Measurements from ENCODE around the gene SERINC1. TPM values are rescaled to one million over a fixed set of nuclear protein-coding genes. Genes with fewer than 3 reads are reported as not detected.
A peak's percentile ranks its signal among the peaks of the same experiment; 100 is the strongest.
"Not testable (repeated sequence)": the region's sequence is repeated elsewhere in the genome, so short reads cannot be mapped to it uniquely, and the experiment has no call there.

The SERINC1 gene
- polyA plus RNA-seq, 4 donors = 35.3 to 164 (median 71.6) TPM

DNA sequence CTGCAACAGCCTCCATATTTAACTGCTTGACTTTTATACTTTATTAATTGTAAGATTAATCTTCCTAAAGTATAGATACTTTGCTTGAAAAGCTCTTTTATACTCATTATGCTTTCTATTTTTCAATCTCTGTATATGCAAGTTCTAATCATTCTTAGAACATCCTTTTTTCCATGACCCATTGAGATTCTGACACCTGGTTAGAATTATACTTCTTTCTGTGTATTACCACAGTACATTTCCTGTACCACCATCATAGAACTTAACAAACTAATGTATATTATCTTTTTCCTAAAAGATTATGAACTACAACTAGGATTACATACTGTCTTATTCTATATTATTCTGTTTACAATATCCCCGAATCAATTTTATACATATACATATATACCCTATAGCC is 13.5 kb downstream of the SERINC1 start:
- no peak overlapping the region for H3K27ac ChIP-seq (ENCODE audit: low read depth in 1 of 3, low read length in 2 of 3)
- 86 to 93% (median 88%) methylated on average over 1 of the region's 1 CpG for WGBS, 3 donors
- DNase-seq (no peak), FAIRE-seq (no peak)
- no peaks in the 10 kb centered on the region for H3K27me3 ChIP-seq (ENCODE audit: control insufficient read depth in 3 of 3, insufficient read depth in 3 of 3, low read length in 3 of 3)
- H3K9me3 ChIP-seq (ENCODE audit: control insufficient read depth in 2 of 2, insufficient read depth in 1 of 2, low read depth in 1 of 2, low read length in 1 of 2) = no peaks in the 10 kb centered on the region
- no peak overlapping the region for H3K4me3 ChIP-seq (ENCODE audit: low read depth in 1 of 3, low read length in 3 of 3)
- H3K36me3 ChIP-seq (ENCODE audit: control insufficient read depth in 3 of 3, insufficient read depth in 2 of 3, low read depth in 1 of 3, low read length in 3 of 3) = peaks cover 2 to 10% (median 7%) of the 10 kb centered on the region in 3 donors
- peaks cover 3 to 5% (median 4%) of the 10 kb centered on the region in 3 donors for H3K4me1 ChIP-seq (ENCODE audit: control insufficient read depth in 3 of 3, insufficient read depth in 2 of 3, low read depth in 1 of 3, low read length in 2 of 3)

- not testable (repeated sequence) for H3K4me1 ChIP-seq (ENCODE audit: control insufficient read depth in 3 of 3, insufficient read depth in 2 of 3, low read depth in 1 of 3, low read length in 2 of 3); H3K27ac ChIP-seq (ENCODE audit: low read depth in 1 of 3, low read length in 2 of 3); H3K4me3 ChIP-seq (ENCODE audit: low read depth in 1 of 3, low read length in 3 of 3); FAIRE-seq; H3K27me3 ChIP-seq (ENCODE audit: control insufficient read depth in 3 of 3, insufficient read depth in 3 of 3, low read length in 3 of 3); H3K9me3 ChIP-seq (ENCODE audit: control insufficient read depth in 2 of 2, insufficient read depth in 1 of 2, low read depth in 1 of 2, low read length in 1 of 2)
- WGBS, 3 donors = 88 to 97% (median 90%) methylated on average over 1 of the region's 1 CpG
- peaks cover 7 to 17% (median 12%) of the 10 kb centered on the region in 3 donors for H3K36me3 ChIP-seq (ENCODE audit: control insufficient read depth in 3 of 3, insufficient read depth in 2 of 3, low read depth in 1 of 3, low read length in 3 of 3)
- peak in 1 of 2 donors; percentile 47 for DNase-seq
Measured at GRCh38 chr6:122455116-122455515, 16.5 kb downstream of the SERINC1 start.

DNA sequence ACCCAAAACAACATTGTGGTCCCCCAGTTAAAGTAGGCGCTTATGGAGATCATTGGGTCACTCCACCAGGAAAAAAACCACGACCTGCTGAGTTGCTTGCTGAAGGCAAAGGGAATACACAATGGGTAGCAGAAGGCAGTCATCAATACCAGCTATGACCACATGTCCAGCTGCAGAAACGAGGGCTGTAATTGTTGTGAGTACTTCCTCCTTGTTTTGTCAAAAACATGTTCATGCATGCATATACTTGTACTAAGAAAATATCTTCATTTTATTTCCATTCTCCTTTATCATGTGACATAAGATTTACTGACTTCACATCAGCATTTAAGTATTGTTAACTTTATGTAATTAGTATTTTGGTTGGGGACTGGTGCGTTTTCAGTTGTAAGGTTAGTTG is 16.9 kb downstream of the SERINC1 start:
- Histone ChIP-seq H3K36me3 (ENCODE audit: control insufficient read depth in 3 of 3, insufficient read depth in 2 of 3, low read depth in 1 of 3, low read length in 3 of 3) (peaks cover 9 to 19% (median 11%) of the 10 kb centered on the region in 3 donors), H3K4me3 (ENCODE audit: low read depth in 1 of 3, low read length in 3 of 3) (no peak overlapping the region), H3K9me3 (ENCODE audit: control insufficient read depth in 2 of 2, insufficient read depth in 1 of 2, low read depth in 1 of 2, low read length in 1 of 2) (no peaks in the 10 kb centered on the region), H3K27ac (ENCODE audit: low read depth in 1 of 3, low read length in 2 of 3) (no peak overlapping the region), H3K27me3 (ENCODE audit: control insufficient read depth in 3 of 3, insufficient read depth in 3 of 3, low read length in 3 of 3) (no peaks in the 10 kb centered on the region), H3K4me1 (ENCODE audit: control insufficient read depth in 3 of 3, insufficient read depth in 2 of 3, low read depth in 1 of 3, low read length in 2 of 3) (peaks cover 0 to 4% (median 2%) of the 10 kb centered on the region in 3 donors)
- FAIRE-seq (no peak), DNase-seq (no peak)
- WGBS, 3 donors = 89 to 91% (median 89%) methylated on average over 4 of the region's 4 CpGs

DNA sequence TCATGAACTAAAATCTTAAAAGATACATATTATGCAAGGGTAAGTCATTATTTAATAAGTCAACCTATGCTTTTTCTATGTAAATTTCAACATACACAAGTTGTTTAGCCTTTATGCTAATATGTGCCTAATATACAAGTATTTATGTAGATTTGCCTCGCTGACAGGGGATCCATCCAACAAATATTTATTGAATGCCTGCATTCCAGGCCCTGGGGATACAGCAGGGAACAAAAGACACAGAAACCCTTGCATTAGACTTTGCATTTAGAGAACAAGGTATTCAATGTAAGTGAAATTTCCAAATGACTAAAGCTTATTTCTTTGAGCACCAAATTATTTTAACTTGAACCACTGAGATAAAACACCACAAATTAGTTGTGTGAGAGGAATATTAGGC is 19.1 kb downstream of the SERINC1 start:
- Histone ChIP-seq H3K27ac (ENCODE audit: low read depth in 1 of 3, low read length in 2 of 3) (no peak overlapping the region), H3K4me3 (ENCODE audit: low read depth in 1 of 3, low read length in 3 of 3) (no peak overlapping the region), H3K36me3 (ENCODE audit: control insufficient read depth in 3 of 3, insufficient read depth in 2 of 3, low read depth in 1 of 3, low read length in 3 of 3) (peaks cover 14 to 19% (median 17%) of the 10 kb centered on the region in 3 donors), H3K27me3 (ENCODE audit: control insufficient read depth in 3 of 3, insufficient read depth in 3 of 3, low read length in 3 of 3) (no peaks in the 10 kb centered on the region), H3K9me3 (ENCODE audit: control insufficient read depth in 2 of 2, insufficient read depth in 1 of 2, low read depth in 1 of 2, low read length in 1 of 2) (no peaks in the 10 kb centered on the region), H3K4me1 (ENCODE audit: control insufficient read depth in 3 of 3, insufficient read depth in 2 of 3, low read depth in 1 of 3, low read length in 2 of 3) (peaks cover 0 to 2% (median 0%) of the 10 kb centered on the region in 3 donors)
- FAIRE-seq = no peak
- DNase-seq = no peak
- 69 to 81% (median 79%) methylated on average over 1 of the region's 1 CpG for WGBS, 3 donors

- Histone ChIP-seq H3K27me3 (ENCODE audit: control insufficient read depth in 3 of 3, insufficient read depth in 3 of 3, low read length in 3 of 3) (no peaks in the 10 kb centered on the region), H3K36me3 (ENCODE audit: control insufficient read depth in 3 of 3, insufficient read depth in 2 of 3, low read depth in 1 of 3, low read length in 3 of 3) (peaks cover 11 to 28% (median 19%) of the 10 kb centered on the region in 3 donors), H3K4me1 (ENCODE audit: control insufficient read depth in 3 of 3, insufficient read depth in 2 of 3, low read depth in 1 of 3, low read length in 2 of 3) (no peaks in the 10 kb centered on the region), H3K4me3 (ENCODE audit: low read depth in 1 of 3, low read length in 3 of 3) (no peak overlapping the region), H3K27ac (ENCODE audit: low read depth in 1 of 3, low read length in 2 of 3) (no peak overlapping the region), H3K9me3 (ENCODE audit: control insufficient read depth in 2 of 2, insufficient read depth in 1 of 2, low read depth in 1 of 2, low read length in 1 of 2) (no peaks in the 10 kb centered on the region)
- DNase-seq = no peak
- FAIRE-seq = no peak
- WGBS, 3 donors = 88 to 100% (median 100%) methylated on average over 1 of the region's 1 CpG
Measured at GRCh38 chr6:122449069-122449468, 22.5 kb downstream of the SERINC1 start.

GRCh38 chr6:122445274-122445673 is 26.3 kb downstream of the SERINC1 start:
- Histone ChIP-seq H3K36me3 (ENCODE audit: control insufficient read depth in 3 of 3, insufficient read depth in 2 of 3, low read depth in 1 of 3, low read length in 3 of 3) (peaks cover 14 to 17% (median 15%) of the 10 kb centered on the region in 3 donors), H3K9me3 (ENCODE audit: control insufficient read depth in 2 of 2, insufficient read depth in 1 of 2, low read depth in 1 of 2, low read length in 1 of 2) (no peaks in the 10 kb centered on the region), H3K27ac (ENCODE audit: low read depth in 1 of 3, low read length in 2 of 3) (no peak overlapping the region), H3K4me1 (ENCODE audit: control insufficient read depth in 3 of 3, insufficient read depth in 2 of 3, low read depth in 1 of 3, low read length in 2 of 3) (no peaks in the 10 kb centered on the region), H3K27me3 (ENCODE audit: control insufficient read depth in 3 of 3, insufficient read depth in 3 of 3, low read length in 3 of 3) (no peaks in the 10 kb centered on the region), H3K4me3 (ENCODE audit: low read depth in 1 of 3, low read length in 3 of 3) (no peak overlapping the region)
- FAIRE-seq = no peak
- 95 to 100% (median 96%) methylated on average over 1 of the region's 1 CpG for WGBS, 3 donors
- DNase-seq = no peak

DNA sequence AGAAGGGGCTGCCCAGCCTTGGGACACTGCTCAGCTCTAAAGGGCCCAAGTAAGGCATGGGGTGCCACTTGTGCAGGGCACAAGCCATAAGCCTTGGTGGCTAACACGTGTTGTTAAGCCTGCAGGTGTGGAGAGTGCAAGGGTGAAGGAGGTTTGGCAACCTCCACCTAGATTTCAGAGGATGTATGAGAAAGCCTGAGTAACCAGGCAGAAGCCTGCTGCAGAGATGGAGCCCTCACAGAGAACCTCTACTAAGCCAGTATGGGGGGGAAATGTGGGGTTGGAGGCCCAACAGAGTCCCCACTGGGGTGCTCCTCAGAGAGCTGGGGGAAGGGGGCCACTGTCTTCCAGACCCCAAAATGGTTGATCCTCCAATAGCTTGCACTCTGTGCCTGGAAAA is 32.6 kb downstream of the SERINC1 start:
- Histone ChIP-seq H3K36me3 (ENCODE audit: control insufficient read depth in 3 of 3, insufficient read depth in 2 of 3, low read depth in 1 of 3, low read length in 3 of 3) (peaks cover 3 to 23% (median 9%) of the 10 kb centered on the region in 3 donors), H3K27ac (ENCODE audit: low read depth in 1 of 3, low read length in 2 of 3) (no peak overlapping the region)
- 90 to 92% (median 92%) methylated on average over 1 of the region's 1 CpG for WGBS, 3 donors

GRCh38 chr6:122432816-122433215 is 38.8 kb downstream of the SERINC1 start:
- H3K27ac ChIP-seq (ENCODE audit: low read depth in 1 of 3, low read length in 2 of 3) = no peak overlapping the region
- no peaks in the 10 kb centered on the region for H3K27me3 ChIP-seq (ENCODE audit: control insufficient read depth in 3 of 3, insufficient read depth in 3 of 3, low read length in 3 of 3)
- WGBS, 3 donors = 71 to 80% (median 73%) methylated on average over 3 of the region's 3 CpGs
- no peaks in the 10 kb centered on the region for H3K9me3 ChIP-seq (ENCODE audit: control insufficient read depth in 2 of 2, insufficient read depth in 1 of 2, low read depth in 1 of 2, low read length in 1 of 2)
- H3K4me1 ChIP-seq (ENCODE audit: control insufficient read depth in 3 of 3, insufficient read depth in 2 of 3, low read depth in 1 of 3, low read length in 2 of 3) = no peaks in the 10 kb centered on the region
- DNase-seq (no peak), FAIRE-seq (no peak)
- peaks cover 5 to 9% (median 5%) of the 10 kb centered on the region in 3 donors for H3K36me3 ChIP-seq (ENCODE audit: control insufficient read depth in 3 of 3, insufficient read depth in 2 of 3, low read depth in 1 of 3, low read length in 3 of 3)
- H3K4me3 ChIP-seq (ENCODE audit: low read depth in 1 of 3, low read length in 3 of 3) = no peak overlapping the region

More for the DNA sequence above, 32.6 kb downstream of the SERINC1 start:
- Histone ChIP-seq H3K4me3 (ENCODE audit: low read depth in 1 of 3, low read length in 3 of 3) (no peak overlapping the region), H3K4me1 (ENCODE audit: control insufficient read depth in 3 of 3, insufficient read depth in 2 of 3, low read depth in 1 of 3, low read length in 2 of 3) (no peaks in the 10 kb centered on the region), H3K9me3 (ENCODE audit: control insufficient read depth in 2 of 2, insufficient read depth in 1 of 2, low read depth in 1 of 2, low read length in 1 of 2) (peaks cover 0 to 12% of the 10 kb centered on the region in 2 donors), H3K27me3 (ENCODE audit: control insufficient read depth in 3 of 3, insufficient read depth in 3 of 3, low read length in 3 of 3) (no peaks in the 10 kb centered on the region)
- no peak for FAIRE-seq
- DNase-seq = no peak

DNA sequence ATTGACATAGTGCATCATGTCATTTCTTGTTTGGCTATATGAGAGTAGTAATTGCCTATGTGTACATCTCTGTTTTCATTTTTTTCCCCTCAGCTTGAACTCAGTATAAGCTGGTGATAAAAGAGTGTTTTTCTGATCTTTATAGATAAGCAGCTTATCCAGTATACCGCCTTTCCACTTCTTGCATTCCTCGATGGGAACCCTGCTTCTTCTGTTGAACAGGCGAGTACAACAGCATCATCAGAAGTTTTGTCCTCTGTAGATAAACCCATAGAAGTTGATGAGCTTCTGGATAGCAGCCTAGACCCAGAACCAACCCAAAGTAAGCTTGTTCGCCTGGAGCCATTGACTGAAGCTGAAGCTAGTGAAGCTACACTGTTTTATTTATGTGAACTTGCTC is 39.8 kb downstream of the SERINC1 start:
- Histone ChIP-seq H3K27me3 (ENCODE audit: control insufficient read depth in 3 of 3, insufficient read depth in 3 of 3, low read length in 3 of 3) (no peaks in the 10 kb centered on the region), H3K27ac (ENCODE audit: low read depth in 1 of 3, low read length in 2 of 3) (no peak overlapping the region), H3K4me1 (ENCODE audit: control insufficient read depth in 3 of 3, insufficient read depth in 2 of 3, low read depth in 1 of 3, low read length in 2 of 3) (no peaks in the 10 kb centered on the region), H3K4me3 (ENCODE audit: low read depth in 1 of 3, low read length in 3 of 3) (no peak overlapping the region), H3K9me3 (ENCODE audit: control insufficient read depth in 2 of 2, insufficient read depth in 1 of 2, low read depth in 1 of 2, low read length in 1 of 2) (no peaks in the 10 kb centered on the region), H3K36me3 (ENCODE audit: control insufficient read depth in 3 of 3, insufficient read depth in 2 of 3, low read depth in 1 of 3, low read length in 3 of 3) (peaks cover 5 to 8% (median 7%) of the 10 kb centered on the region in 3 donors)
- FAIRE-seq (no peak), DNase-seq (no peak)
- WGBS, 3 donors = 93 to 96% (median 94%) methylated on average over 4 of the region's 4 CpGs
